Kidney (tissue), 14 donors: ENCODE measurements around the gene CIITA. TPM values are rescaled to one million over a fixed set of nuclear protein-coding genes. Genes with fewer than 3 reads are reported as not detected.
A peak's percentile ranks its signal among the peaks of the same experiment; 100 is the strongest.

Experiments
- DNase-seq, 5 donors: peaks; one replicate each; pipeline ENCODE4 v3.0.0-alpha.2; 2013 to 2020
- FAIRE-seq: peaks from 2 replicates; lab custom pipeline; 2012; peaks lifted over from hg19 to GRCh38; lab: Jason Lieb, UNC
- H3K27ac ChIP-seq, 2 donors: one replicate each; pipeline ENCODE4 v1.7.0; 2013; ENCODE audit warnings: low read depth in 2 of 2, low read length in 2 of 2, inconsistent platforms in 1 of 2
- H3K27me3 ChIP-seq: one replicate; pipeline ENCODE4 v1.7.1; 2013; ENCODE audit warnings: low read length, inconsistent platforms; ENCODE audit not compliant: control insufficient read depth, insufficient read depth
- H3K36me3 ChIP-seq, 3 donors: one replicate each; pipeline versions ENCODE4 v1.7.0 to v1.7.1; 2013; ENCODE audit warnings: low read length in 3 of 3, control low read depth in 1 of 3, inconsistent platforms in 1 of 3; ENCODE audit not compliant: insufficient read depth in 3 of 3, control insufficient read depth in 2 of 3
- H3K4me1 ChIP-seq, 3 donors: one replicate each; pipeline versions ENCODE4 v1.7.0 to v1.7.1; 2013; ENCODE audit warnings: low read length in 3 of 3, inconsistent platforms in 1 of 3, low read depth in 1 of 3; ENCODE audit not compliant: control insufficient read depth in 2 of 3, insufficient read depth in 2 of 3
- H3K4me3 ChIP-seq, 3 donors: one replicate each; pipeline versions ENCODE4 v1.7.0 to v1.8.1; 2013; ENCODE audit warnings: low read length in 3 of 3, control low read depth in 1 of 3, inconsistent platforms in 1 of 3
- H3K9ac ChIP-seq, 3 donors: one replicate each; pipeline versions ENCODE4 v1.7.0 to v1.7.1; 2013; ENCODE audit warnings: low read length in 3 of 3, control low read depth in 1 of 3, inconsistent platforms in 1 of 3
- H3K9me3 ChIP-seq, 3 donors: one replicate each; pipeline versions ENCODE4 v1.7.0 to v1.7.1; 2013; ENCODE audit warnings: low read length in 3 of 3, control low read depth in 1 of 3, inconsistent platforms in 1 of 3; ENCODE audit not compliant: control insufficient read depth in 2 of 3, insufficient read depth in 1 of 3
- intact Hi-C: fragments of 100-400 bp; cut with DNase I; formaldehyde crosslinking; loops from one replicate; pipeline ENCODE4 v1.11.1; 2022
- polyA plus RNA-seq: library from polyadenylated mRNA; stranded (reverse); fragments of 350-450 nt; fragmentation: Illumina TruSeq; extraction: RNeasy Lipid Tissue Mini Kit (QIAGEN cat#74804); gene quantifications from one replicate; pipeline ENCODE4 v1.2.3, GENCODE V29; 2014; ENCODE audit warnings: low read depth, low replicate concordance; ENCODE audit not compliant: insufficient read depth
- total RNA-seq: library from RNA; stranded (reverse); fragmentation: NEBNext Ultra II Directional; extraction: Animal tissue kit (Norgen Biotek cat#: 25700); gene quantifications from one replicate; pipeline ENCODE4 v1.2.1, GENCODE V29; 2021
- TF ChIP-seq, protein P1 (sequence below): IDR thresholded peaks from 3 replicates; pipeline ENCODE4 v1.5.1; 2012; ENCODE audit warnings: mild to moderate bottlenecking, moderate library complexity, borderline replicate concordance; ENCODE audit not compliant: insufficient read depth; ENCODE audit errors: extremely low read depth
- donor health status: control.
- donor health status: control.
- donor health status: control.
- donor health status: control.
- donor health status: control.
- donor health status: DM: yes; HTN: yes; CAD: no.
- donor health status: Normal renal cell carcinoma (clear cell type).

Gene CIITA
- total and polyA plus RNA-seq, 2 donors from 2014 or later, result 8.3 to 50.5 TPM

DNA sequence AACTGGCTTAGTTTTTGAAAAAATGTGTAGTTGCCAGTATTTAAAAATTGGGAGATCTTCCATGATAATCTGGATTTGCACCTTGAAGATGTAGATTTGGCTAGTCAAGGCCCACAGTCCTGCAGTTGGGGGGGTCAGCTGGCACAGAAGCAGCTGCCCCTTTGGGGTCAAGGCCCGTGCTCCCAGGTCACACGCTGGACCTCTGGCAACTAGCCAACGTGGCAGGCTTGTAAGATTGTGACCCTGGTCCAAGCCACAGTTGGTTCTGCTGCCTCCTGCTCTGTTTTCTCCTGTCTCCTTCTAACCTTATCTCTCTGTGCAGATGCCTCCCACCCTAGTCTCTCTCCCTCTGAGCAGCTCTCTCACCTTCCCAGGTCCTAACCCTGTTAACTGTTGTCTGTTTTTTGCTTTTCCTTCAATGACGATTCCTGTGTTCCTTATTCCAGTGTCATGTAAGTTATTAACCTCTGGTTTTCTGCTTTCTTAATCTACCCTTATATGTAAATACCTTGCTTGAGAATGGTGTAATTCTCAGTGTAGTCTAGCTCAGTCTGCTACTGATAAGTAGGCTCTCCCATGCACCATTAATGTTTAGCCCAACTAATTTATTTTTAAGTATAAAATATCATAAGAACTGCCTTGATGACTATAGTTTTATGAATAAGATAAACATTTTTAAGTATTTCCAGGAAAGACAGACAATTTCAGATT, 95.3 kb downstream of the CIITA start:
- Histone ChIP-seq H3K9ac (no peak overlapping the region), H3K27me3 (no peaks in the 10 kb centered on the region), H3K9me3 (no peaks in the 10 kb centered on the region), H3K27ac (peak overlapping the region in 1 of 2 donors; percentile 3), H3K36me3 (peaks cover 0 to 21% (median 14%) of the 10 kb centered on the region in 3 donors), H3K4me1 (peaks cover 4 to 8% (median 6%) of the 10 kb centered on the region in 3 donors), H3K4me3 (no peak overlapping the region)
- no peak for FAIRE-seq
- TF ChIP-seq, protein P1, sequence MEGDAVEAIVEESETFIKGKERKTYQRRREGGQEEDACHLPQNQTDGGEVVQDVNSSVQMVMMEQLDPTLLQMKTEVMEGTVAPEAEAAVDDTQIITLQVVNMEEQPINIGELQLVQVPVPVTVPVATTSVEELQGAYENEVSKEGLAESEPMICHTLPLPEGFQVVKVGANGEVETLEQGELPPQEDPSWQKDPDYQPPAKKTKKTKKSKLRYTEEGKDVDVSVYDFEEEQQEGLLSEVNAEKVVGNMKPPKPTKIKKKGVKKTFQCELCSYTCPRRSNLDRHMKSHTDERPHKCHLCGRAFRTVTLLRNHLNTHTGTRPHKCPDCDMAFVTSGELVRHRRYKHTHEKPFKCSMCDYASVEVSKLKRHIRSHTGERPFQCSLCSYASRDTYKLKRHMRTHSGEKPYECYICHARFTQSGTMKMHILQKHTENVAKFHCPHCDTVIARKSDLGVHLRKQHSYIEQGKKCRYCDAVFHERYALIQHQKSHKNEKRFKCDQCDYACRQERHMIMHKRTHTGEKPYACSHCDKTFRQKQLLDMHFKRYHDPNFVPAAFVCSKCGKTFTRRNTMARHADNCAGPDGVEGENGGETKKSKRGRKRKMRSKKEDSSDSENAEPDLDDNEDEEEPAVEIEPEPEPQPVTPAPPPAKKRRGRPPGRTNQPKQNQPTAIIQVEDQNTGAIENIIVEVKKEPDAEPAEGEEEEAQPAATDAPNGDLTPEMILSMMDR, result no peak
- intact Hi-C loops, result no loop called here
- DNase-seq, result no peak

GRCh38 chr16:10972819-10973464, 95.9 kb downstream of the CIITA start:
- Histone ChIP-seq H3K4me1 (peaks cover 4 to 8% (median 6%) of the 10 kb centered on the region in 3 donors), H3K9me3 (no peaks in the 10 kb centered on the region), H3K9ac (no peak overlapping the region), H3K4me3 (no peak overlapping the region), H3K36me3 (peaks cover 0 to 21% (median 17%) of the 10 kb centered on the region in 3 donors), H3K27ac (no peak overlapping the region), H3K27me3 (no peaks in the 10 kb centered on the region)
- FAIRE-seq (no peak), DNase-seq (no peak)
- intact Hi-C loops, result no loop called here
- TF ChIP-seq, protein P1, result no peak

GRCh38 chr16:10976634-10977033, 99.6 kb downstream of the CIITA start:
- DNase-seq, result peak in 4 of 5 donors; percentile 82 to 92 (median 88)
- H3K36me3 ChIP-seq, result peaks cover 2 to 12% (median 8%) of the 10 kb centered on the region in 3 donors
- H3K4me1 ChIP-seq, result peaks cover 3 to 7% (median 5%) of the 10 kb centered on the region in 3 donors
- H3K4me3 ChIP-seq, result no peak overlapping the region
- no peaks in the 10 kb centered on the region for H3K27me3 ChIP-seq
- TF ChIP-seq, protein P1, result no peak
- no peak overlapping the region for H3K27ac ChIP-seq
- FAIRE-seq, result no peak
- intact Hi-C loops, result loop anchor here (5.0 kb wide), 1 partner anchor 281 kb away; the partner anchor contains the start of gene SOCS1
- H3K9me3 ChIP-seq, result no peaks in the 10 kb centered on the region
- H3K9ac ChIP-seq, result no peak overlapping the region
